GM13977 (cell line): ENCODE data around the gene DDRGK1.

ENCODE experiments used
- DNase-seq: peaks from one replicate; pipeline ENCODE4 v3.0.0; 2012; ENCODE audit warnings: low spot score
- CTCF ChIP-seq: IDR thresholded peaks from 2 replicates; pipeline ENCODE4 v1.5.1; 2012; ENCODE audit warnings: mild to moderate bottlenecking, control low read depth; ENCODE audit not compliant: insufficient read depth; ENCODE audit errors: extremely low read depth, missing control alignments
- in situ Hi-C: fragments of 300-500 bp; cut with MboI; formaldehyde crosslinking; loops from one replicate; pipeline ENCODE4 v1.12.0; 2022; ENCODE audit warnings: low sequenced_read_pairs, low pct_unique_long_range_greater_than_20kb, mixed read lengths, inconsistent platforms; ENCODE audit not compliant: unreplicated experiment

Gene DDRGK1

GRCh38 chr20:3204124-3204794 is at the start of gene DDRGK1:
DDRGK1 (minus strand) TSS chr20:3204682; CDS start chr20:3204627, 55 bp downstream.
- DNase-seq = peak; percentile 94
- in situ Hi-C loops = no loop called here
- no peak for TF ChIP-seq CTCF

- no peak for TF ChIP-seq CTCF
- DNase-seq = no peak
- in situ Hi-C loops = no loop called here
These were observed 47.3 kb upstream of the DDRGK1 start for GRCh38 chr20:3251806-3252205.

DNA sequence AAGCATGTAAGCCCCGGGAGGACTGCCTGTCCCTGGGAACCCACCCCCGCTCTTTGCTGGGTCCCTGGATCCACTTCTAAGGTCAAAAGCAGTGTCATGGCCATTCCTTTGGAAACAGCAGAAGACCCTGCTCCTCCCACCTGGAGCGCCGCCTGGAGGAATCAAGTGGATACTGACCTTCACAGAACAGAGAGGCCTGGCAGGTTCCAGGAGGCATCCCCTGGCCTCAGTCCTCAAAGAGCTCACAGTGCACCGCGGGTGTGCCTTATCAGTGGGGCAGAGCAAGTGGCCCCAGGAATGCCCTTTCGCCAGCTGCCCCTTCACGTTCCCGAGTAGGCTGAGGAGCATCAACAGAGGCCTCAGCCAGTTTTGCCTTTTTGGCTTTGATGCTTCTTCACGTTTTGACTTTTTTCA is 45.6 kb upstream of the DDRGK1 start:
- no peak for DNase-seq
- in situ Hi-C loops = no loop called here
- no peak for TF ChIP-seq CTCF

- DNase-seq = no peak
- TF ChIP-seq CTCF = no peak
- in situ Hi-C loops = no loop called here
These were observed 44.5 kb upstream of the DDRGK1 start for GRCh38 chr20:3248993-3249347.

GRCh38 chr20:3248167-3248992 is 43.9 kb upstream of the DDRGK1 start:
- no peak for DNase-seq
- in situ Hi-C loops = no loop called here
- TF ChIP-seq CTCF = peak; percentile 15

- no peak for DNase-seq
- no peak for TF ChIP-seq CTCF
- in situ Hi-C loops = no loop called here
These were observed 43.2 kb upstream of the DDRGK1 start for GRCh38 chr20:3247638-3248037.
